Lung (tissue), 12 donors: ENCODE data around the gene HSF5. TPM values are rescaled to one million over a fixed set of nuclear protein-coding genes. Genes with fewer than 3 reads are reported as not detected.

ENCODE experiments used
- ATAC-seq: fragments of 200-7000 bp; cut with Tn5 transposase; one replicate; pipeline ENCODE4 v1.9.1; 2020; ENCODE audit warnings: moderate number of reproducible peaks; ENCODE audit not compliant: insufficient read depth, low FRiP score
- DNase-seq, 3 donors: peaks; one replicate each; pipeline ENCODE4 v3.0.0-alpha.2; 2013 to 2017
- H3K27ac ChIP-seq, 2 donors: one replicate each; pipeline ENCODE4 v1.5.1; 2013; ENCODE audit warnings: mild to moderate bottlenecking in 2 of 2, moderate library complexity in 2 of 2, control low read depth in 1 of 2, inconsistent platforms in 1 of 2, low read depth in 1 of 2, low read length in 1 of 2
- H3K27me3 ChIP-seq, 3 donors: one replicate each; pipeline ENCODE4 v1.5.1; 2013; ENCODE audit warnings: low read length in 2 of 3; ENCODE audit not compliant: control insufficient read depth in 3 of 3, insufficient read depth in 3 of 3
- H3K36me3 ChIP-seq, 4 donors: one replicate each; pipeline ENCODE4 v1.5.1; 2013; ENCODE audit warnings: low read length in 4 of 4, mild to moderate bottlenecking in 1 of 4, moderate library complexity in 1 of 4; ENCODE audit not compliant: control insufficient read depth in 4 of 4, insufficient read depth in 4 of 4
- H3K4me1 ChIP-seq, 5 donors: one replicate each; pipeline ENCODE4 v1.5.1; 2013; ENCODE audit warnings: low read length in 5 of 5, mild to moderate bottlenecking in 2 of 5, moderate library complexity in 1 of 5; ENCODE audit not compliant: control insufficient read depth in 5 of 5, insufficient read depth in 5 of 5
- H3K4me3 ChIP-seq: one replicate; pipeline ENCODE4 v1.5.1; 2013; ENCODE audit warnings: mild to moderate bottlenecking, control low read depth, moderate library complexity
- H3K9ac ChIP-seq, 2 donors: one replicate each; pipeline ENCODE4 v1.5.1; 2013; ENCODE audit warnings: low read length in 2 of 2, control low read depth in 1 of 2; ENCODE audit not compliant: insufficient read depth in 1 of 2
- H3K9me3 ChIP-seq, 4 donors: one replicate each; pipeline ENCODE4 v1.5.1; 2013; ENCODE audit warnings: low read length in 3 of 4, mild to moderate bottlenecking in 1 of 4, moderate library complexity in 1 of 4; ENCODE audit not compliant: control insufficient read depth in 4 of 4, insufficient read depth in 3 of 4
- WGBS, 2 donors: extraction: QIAGEN DNeasy Blood & Tissue Kit; methylation state at CpG; one replicate each; pipeline ENCODE4 v1.1.7; 2013; 5-methylcytosine and 5-hydroxymethylcytosine counted together
- polyA plus RNA-seq, 2 donors: library from polyadenylated mRNA; stranded (reverse); fragments of 200-250 nt; gene quantifications; one replicate each; pipeline ENCODE4 v1.2.1, GENCODE V29; 2013
- total RNA-seq, 2 donors: library from RNA; depleted of rRNA in 1 of 2; stranded (reverse); fragments of >200 nt in 1 of 2; gene quantifications; one replicate each; pipeline ENCODE4 v1.2.1, GENCODE V29; 2014 to 2021
- TF ChIP-seq, protein P1 (sequence below): IDR thresholded peaks from 2 replicates; pipeline ENCODE4 v1.5.1; 2012; ENCODE audit warnings: mild to moderate bottlenecking; ENCODE audit errors: control extremely low read depth, extremely low read depth
- donor health status: control.
- donor health status: control.
- donor health status: Bipolar disorder and iron deficiency.
- donor health status: healthy.
- donor health status: DM: yes; HTN: yes; CAD: no.

Gene HSF5
- total and polyA plus RNA-seq, 4 donors = 0.02 to 0.17 (median 0.08) TPM

DNA sequence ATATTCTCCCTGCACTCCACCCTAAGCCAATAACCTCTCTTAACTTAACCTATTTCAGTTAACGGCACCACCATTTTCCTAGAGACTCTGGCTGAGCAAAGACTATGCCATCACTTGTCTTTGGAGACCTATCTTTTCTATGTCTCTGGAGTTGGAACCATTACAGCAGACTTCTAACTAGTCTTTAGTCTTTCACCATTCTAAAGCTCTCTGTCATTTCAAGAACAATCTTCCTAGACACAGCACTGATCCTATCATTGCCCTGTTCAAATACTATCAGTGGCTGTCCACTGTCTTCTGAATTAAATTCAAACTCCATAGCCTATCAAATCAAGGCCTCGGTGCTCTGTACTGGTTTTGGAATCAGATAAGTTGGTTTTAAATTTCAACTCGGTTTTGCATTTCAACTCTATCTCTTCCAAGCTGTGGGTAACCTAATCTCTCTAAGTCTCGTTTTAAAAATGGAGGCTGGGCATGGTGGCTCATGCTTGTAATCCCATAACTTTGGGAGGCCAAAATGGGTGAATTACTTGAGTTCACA, 102.8 kb downstream of the HSF5 start:
- 76 to 77% methylated on average over 4 of the region's 4 CpGs for WGBS, 2 donors
- peaks cover 0 to 72% (median 35%) of the 10 kb centered on the region in 5 donors for H3K4me1 ChIP-seq
- no peak for ATAC-seq
- H3K4me3 ChIP-seq = no peak overlapping the region
- TF ChIP-seq, protein P1, sequence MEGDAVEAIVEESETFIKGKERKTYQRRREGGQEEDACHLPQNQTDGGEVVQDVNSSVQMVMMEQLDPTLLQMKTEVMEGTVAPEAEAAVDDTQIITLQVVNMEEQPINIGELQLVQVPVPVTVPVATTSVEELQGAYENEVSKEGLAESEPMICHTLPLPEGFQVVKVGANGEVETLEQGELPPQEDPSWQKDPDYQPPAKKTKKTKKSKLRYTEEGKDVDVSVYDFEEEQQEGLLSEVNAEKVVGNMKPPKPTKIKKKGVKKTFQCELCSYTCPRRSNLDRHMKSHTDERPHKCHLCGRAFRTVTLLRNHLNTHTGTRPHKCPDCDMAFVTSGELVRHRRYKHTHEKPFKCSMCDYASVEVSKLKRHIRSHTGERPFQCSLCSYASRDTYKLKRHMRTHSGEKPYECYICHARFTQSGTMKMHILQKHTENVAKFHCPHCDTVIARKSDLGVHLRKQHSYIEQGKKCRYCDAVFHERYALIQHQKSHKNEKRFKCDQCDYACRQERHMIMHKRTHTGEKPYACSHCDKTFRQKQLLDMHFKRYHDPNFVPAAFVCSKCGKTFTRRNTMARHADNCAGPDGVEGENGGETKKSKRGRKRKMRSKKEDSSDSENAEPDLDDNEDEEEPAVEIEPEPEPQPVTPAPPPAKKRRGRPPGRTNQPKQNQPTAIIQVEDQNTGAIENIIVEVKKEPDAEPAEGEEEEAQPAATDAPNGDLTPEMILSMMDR = no peak
- no peaks in the 10 kb centered on the region for H3K9me3 ChIP-seq
- no peaks in the 10 kb centered on the region for H3K36me3 ChIP-seq
- no peaks in the 10 kb centered on the region for H3K27me3 ChIP-seq
- no peak overlapping the region for H3K9ac ChIP-seq
- DNase-seq = no peak
- H3K27ac ChIP-seq = no peak overlapping the region

DNA sequence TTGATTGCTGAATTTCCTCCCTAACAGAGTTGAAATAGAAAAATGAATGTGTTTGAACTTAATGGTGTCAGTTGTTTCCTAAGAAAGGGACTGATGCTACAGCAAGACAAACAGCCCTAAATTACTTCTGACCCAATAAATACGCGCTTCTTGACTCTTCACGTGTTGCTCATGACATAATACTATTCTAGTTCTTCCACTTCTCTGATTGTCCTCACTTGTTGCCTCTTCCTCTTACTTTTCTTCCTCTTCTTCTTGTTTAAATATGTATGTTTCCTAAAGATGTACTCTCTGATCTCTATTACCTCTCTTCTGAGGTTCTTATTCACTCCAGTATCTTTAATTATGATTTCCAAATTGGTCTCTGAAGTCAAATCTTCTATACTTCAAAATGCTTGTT, 103.3 kb downstream of the HSF5 start:
- Histone ChIP-seq H3K36me3 (no peaks in the 10 kb centered on the region), H3K9me3 (no peaks in the 10 kb centered on the region), H3K9ac (no peak overlapping the region), H3K4me3 (no peak overlapping the region), H3K4me1 (peaks cover 0 to 72% (median 35%) of the 10 kb centered on the region in 5 donors), H3K27ac (no peak overlapping the region), H3K27me3 (no peaks in the 10 kb centered on the region)
- WGBS, 2 donors = 47 to 56% methylated on average over 3 of the region's 3 CpGs
- ATAC-seq (no peak), DNase-seq (no peak)
- TF ChIP-seq, protein P1 = no peak

DNA sequence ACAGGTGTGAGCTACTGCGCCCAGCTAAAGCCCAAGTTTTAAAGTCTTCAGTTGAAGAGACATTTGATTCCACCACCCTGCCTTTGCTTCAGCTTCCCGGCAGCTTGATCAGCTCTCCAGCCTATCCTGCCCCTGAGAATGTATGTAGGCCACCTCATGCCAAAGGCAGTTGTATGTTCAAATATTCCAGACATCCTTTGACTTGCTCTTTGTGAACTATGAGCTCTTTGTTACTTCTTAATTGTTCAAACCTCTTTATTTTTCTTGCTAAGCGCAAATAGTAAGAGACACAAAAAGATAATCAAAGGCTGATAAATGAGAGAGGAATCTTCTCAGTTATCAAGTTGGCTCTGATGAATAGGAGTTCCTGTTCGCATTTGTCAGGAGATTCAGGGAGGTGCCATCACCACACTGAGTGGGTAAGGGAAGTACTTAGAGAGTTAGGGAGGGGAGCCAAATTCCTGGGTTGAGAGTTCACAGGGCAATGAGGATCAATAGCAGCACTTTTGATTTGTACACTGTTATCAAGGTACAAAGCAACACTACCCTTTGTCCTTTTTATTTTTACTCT, 104.2 kb downstream of the HSF5 start:
- DNase-seq (no peak), ATAC-seq (no peak)
- TF ChIP-seq, protein P1 = no peak
- peaks cover 0 to 69% (median 32%) of the 10 kb centered on the region in 5 donors for H3K4me1 ChIP-seq
- H3K9ac ChIP-seq = no peak overlapping the region
- 78 to 81% methylated on average over 4 of the region's 4 CpGs for WGBS, 2 donors
- no peak overlapping the region for H3K4me3 ChIP-seq
- no peaks in the 10 kb centered on the region for H3K27me3 ChIP-seq
- H3K9me3 ChIP-seq = no peaks in the 10 kb centered on the region
- H3K27ac ChIP-seq = no peak overlapping the region
- peaks cover 0 to 3% (median 0%) of the 10 kb centered on the region in 4 donors for H3K36me3 ChIP-seq
